GM19025 (cell line): ENCODE measurements around the gene CES5A.
"Not testable (repeated sequence)": the region's sequence is repeated elsewhere in the genome, so short reads cannot be mapped to it uniquely, and the experiment has no call there.

Experiments
- ATAC-seq: cut with Tn5 transposase; IDR thresholded peaks from one replicate; pipeline ENCODE4 v1.9.1; 2021; ENCODE audit warnings: mild to moderate bottlenecking, low read depth, moderate library complexity; ENCODE audit not compliant: unreplicated experiment

The CES5A gene

DNA sequence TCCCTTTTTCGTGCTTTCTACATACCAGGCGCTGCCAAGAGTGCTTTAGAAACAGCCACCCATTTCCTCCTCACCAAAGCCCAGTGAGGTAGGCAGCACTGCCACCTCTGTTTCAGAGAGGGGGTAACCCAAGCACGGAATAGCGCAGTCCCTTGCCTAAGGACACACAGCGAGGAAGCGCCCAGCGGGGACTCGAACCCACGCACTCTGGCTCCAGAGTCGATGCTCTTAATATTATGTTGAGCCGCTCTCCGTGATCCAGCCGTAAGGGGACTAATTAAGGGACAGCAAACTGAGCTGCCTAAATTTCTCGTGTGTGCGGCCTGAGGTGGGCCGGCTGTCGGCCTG lies 42.8 kb downstream of the CES5A start:
- ATAC-seq: no peak

DNA sequence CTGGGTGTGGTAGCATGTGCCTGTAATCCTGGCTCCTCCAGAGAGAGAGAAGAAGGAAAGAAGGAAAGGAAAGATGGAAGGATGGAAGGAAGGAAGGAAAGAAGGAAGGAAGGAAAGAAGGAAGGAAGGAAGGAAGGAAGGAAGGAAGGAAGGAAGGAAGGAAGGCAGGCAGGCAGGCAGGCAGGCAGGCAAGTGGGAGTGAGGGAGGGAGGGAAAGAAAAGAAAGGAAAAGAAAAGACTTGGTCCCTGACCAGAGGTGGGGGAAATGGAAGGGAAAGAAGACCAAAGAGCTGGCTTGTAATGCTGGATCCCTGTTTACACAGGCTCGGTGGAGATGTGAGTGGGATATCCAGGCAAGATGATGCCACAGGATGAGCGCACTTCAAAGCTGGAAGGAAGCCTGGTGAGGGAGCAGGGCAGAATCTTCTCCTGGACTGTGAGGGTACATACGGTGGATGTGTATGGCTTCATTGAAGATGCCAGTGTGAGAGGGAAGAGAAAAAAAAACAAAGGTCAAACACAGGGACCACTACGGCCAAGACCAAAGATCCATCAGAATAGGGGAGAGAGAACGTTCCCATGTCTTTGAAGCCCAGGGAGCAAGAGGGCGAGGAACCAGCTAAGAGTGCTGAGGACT lies 44.4 kb downstream of the CES5A start:
- ATAC-seq: no peak

DNA sequence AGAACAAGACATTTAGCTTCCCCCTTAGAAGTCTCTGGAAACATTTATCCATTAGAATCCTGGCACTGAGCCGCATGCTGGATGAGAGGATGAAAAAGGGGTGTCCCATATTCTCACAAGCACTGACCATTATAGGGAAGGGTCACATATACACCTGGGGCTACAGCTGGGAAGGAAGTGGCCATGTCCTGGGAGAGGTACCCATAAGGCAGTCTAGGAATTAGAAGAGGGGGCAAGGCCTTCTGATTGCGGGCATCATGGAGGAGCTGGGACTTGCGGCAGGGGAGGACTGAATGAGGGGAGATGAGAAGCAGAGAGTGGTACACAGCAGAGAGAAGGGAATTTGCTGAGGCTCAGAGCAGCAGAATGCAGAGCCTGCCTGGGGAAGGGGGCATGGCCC lies 45.9 kb downstream of the CES5A start:
- not testable (repeated sequence) for ATAC-seq

DNA sequence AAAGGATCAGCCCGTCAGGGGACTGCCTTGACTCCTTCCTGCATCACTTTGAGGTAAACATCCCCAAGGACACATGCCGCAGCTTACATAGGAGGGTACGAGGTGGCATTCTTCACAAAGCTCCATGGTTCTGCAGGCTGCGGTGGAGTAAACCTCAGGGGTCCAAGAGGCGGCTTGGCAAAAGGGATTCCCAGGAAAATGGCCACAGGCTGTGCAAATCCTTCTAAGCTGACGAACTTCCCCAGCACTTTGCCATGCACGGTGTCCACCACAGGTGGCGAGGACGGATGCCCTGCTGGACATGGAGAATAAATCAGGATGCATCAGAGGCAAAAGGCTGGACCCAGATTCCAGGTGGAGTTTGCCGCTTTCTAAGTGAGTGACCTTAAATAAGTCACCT lies 46.5 kb downstream of the CES5A start:
- ATAC-seq: no peak

DNA sequence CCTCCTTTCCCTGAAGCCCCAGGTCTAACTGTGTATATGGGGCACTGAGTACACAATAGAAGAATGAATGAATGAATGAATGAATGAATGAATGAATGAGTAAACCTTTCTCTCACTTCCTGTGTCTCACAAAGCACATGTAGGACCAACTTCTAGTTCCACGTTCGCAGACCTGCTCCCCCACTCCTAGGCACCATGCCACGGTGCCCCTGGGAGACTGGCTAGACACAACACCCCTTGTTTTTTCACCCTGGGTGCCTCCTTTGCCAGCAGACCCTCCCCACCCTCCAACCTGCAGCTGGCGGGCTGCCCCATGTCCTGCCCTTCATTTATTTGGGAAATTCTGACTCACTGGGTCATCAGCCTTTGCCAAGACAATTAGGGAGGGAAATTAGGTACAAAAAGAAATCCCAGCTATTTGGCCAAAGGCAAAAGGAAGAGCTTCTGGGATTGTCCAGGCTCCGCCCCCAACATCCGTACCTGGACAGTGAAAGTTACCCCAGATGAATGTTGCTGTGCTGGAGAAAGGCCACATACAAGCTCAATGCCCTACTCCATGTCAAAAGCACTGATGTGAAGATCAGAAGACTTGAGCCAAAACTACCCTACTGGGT lies 50.0 kb downstream of the CES5A start:
- no peak for ATAC-seq

DNA sequence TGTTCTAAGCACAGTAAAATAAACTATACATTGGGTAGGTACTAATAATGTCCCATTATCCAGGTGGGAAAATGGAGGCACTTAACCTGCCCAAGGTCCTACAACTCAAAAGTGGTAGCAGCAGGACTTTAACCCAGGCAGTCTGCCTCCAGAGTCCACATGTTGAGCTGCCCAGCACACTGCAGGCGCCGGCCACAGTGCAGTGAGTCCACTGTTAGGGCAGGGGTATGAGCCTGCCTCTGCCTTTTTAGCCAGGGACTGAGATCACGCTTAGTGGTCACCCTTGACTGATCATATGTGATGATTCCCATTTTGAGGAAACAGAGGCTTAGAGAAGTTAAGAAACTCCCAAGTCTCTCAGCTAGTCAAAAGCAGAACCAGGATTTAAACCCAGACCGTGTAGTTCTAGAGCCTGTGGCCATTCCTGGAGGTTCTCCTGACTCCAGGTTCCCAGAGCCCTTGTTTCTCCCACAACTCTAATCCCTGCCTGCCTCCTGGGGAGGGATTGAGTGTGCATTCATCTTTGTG lies 50.6 kb downstream of the CES5A start:
- ATAC-seq: no peak

DNA sequence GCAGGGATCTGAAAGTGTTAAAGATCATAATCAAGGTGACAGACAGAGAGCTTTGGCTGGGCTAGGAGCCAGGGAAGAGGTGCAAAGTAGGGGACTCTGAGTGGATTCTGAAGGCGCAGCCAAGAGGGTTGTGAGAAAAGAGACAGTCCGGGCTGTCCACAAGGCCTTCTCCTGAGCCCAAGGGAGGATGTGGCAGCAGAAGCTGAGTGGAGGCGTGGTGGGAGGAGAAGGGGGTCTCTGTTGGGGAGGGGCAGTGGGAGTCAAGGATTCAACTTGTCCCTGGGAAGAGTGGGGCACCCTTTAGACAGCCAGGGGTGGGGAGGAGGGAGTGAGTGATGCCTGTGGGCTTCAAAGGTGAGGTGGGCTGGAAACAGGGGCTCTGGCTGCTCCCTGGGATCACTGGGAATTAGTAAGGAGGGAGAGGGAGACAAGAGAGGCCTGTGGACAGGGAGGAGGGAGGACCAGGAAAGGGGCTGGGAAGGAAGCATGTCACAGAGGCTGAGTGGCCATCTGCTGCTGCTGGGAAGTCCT lies 52.8 kb downstream of the CES5A start:
- no peak for ATAC-seq

DNA sequence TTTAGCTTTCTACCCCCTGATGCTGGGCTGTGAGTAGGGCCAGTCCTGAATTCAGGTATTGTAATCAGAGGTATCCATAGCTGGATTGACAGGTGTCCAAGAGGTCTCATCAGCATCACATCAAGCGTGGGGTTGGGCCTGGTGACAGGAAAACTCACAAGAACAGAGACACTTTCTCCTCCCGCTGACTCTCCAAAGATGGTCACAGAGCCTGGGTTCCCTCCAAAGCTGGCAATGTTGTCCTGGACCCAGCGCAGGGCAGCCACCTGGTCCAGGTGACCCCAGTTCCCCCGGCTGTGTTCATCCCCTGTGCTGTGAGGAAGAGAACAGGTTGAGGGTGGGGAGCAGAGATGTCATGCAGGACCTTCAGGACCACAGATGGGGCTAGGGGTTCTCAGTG lies 54.0 kb downstream of the CES5A start:
- ATAC-seq: no peak

DNA sequence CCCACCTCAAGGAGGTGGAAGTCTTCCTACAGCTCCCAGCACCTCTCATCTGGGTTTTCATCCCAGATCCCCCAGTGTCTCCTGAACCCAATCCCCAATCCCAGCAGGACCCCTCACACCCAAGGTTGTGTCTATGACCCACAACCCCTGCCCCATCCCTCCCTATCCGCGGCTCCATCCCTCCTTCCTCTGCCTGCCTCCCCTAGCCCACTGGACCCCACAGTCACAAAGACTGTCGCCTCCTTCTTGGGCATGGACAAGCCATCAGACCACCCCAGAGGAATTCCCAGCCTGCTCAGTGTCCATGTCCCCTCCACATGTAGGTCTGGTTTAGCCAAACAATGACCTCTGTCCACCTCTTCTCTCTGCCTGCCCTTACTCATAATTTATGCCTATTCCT lies 54.6 kb downstream of the CES5A start:
- ATAC-seq: no peak

DNA sequence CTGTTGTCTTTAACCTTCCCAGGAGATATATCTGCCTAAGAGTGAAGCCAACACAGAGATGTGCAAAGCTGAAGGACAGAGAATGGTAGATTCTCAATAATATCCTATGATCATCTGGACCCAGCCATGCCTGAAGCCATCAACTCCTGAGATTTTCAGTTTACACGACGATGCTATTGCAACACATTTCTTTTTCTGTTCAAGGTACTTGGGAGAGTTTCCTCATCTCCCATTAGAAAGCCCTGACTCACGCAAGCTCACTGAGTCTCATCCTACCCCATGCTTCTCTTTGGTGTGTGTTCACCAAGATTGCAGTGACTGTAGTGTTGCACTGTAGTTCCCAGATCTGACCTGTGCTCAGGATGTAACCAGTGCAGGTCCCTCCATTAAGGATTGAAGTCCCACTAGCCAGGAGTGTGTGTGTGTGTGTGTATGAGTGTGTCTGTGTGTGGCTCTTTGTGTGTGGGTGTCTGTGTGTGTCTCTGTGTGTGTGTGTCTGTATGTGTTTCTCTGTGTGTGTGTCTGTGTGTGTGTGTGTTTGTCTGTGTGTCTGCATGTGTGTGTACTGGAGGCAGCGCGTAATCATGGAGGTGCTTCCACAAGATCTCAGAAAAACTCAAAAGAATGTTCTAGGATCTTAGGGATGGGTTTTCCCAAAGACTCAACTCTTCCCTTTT lies 57.8 kb downstream of the CES5A start:
- ATAC-seq: no peak

DNA sequence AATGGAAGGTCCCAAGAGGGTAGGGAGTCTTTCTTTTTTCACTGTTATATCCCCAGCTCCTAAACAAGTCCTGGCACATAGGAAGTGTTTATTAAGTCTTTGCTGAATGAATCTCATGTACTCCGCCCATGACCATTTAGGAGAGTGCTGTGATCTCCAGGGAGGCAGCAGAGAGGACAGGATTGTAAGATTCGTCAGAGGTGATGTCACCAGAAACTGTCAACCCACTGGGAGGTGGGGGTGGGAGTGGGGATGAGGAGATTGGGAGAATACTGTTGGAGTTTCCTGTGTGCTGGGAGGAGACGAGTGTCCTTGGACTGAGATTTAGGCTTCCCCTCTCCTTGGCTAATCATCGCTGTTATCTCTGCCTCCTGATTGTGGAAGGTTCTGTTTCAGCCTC lies 59.0 kb downstream of the CES5A start:
- not testable (repeated sequence) for ATAC-seq

DNA sequence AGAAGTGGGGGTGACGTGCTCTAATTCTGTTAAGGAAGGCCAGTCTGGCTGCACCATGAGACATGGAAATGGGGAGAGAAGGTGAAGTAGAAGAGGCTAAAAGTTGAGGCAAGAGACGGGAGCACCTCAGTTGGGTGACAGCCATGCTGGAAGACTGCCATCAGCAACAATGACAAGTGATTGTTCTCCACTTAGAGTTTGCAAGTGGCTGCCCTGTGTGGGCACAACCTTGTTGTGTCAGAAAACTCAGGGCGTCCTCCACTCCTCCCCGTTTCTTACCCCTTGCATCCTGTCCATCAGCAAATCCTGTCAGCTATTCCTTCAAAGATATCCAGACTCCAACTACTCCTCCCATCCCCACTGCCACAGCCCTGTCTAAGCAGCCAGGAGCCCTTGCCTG lies 59.9 kb downstream of the CES5A start:
- no peak for ATAC-seq

DNA sequence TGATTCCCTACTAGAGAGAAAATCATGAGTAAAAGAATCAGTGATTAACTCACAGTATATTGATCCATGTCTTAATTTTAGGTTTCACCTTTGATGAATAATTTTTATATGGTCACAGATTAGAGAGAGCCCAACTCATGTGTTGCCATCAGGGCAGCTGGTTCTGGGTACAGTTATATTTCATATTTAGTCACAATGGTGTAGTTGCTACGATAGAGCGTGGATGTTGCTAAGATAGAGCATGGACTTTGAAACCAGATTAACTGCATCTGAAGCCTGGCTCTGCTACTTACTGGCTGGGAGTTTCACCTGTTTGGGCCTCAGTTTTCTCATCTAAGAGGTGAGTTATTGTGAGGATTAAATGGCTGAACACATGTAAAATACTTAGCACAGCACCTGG lies 61.0 kb downstream of the CES5A start:
- not testable (repeated sequence) for ATAC-seq

DNA sequence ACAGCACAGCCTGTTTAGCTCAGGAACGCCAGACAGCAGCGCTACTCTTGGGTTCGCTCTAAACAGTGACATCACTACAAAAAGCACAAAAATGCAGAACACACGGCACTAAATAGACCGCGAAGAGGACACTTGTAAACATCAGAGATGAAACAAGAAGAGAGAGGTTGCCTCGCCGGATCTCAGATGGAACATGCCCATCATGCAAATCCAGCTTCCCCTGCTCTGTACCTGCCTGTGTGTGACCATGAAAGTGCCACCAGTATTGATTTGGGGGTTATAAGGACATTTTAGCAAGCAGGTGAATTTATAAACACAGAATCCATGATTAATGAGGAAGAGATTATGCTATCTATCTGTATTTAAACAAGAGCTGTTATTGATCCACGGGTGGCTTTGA lies 61.4 kb downstream of the CES5A start:
- ATAC-seq: not testable (repeated sequence)

DNA sequence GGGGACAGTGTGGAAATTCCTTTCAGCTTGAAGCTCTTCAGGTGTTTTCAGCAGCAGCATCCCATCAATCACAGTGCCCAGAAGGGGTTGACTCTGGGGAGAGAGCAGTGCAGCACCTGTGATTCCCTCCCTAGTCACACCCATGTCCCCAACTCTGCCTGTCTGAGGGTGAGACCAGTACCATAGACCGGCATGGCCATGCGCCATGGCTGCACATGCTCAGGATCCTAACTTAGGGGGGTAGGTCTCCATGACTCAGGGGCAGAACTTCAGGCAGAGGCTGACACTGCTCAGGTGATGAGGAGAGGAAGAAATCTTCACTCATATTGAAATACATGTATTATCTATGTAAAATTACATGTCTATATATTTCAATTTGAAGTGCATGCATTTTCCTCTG lies 62.2 kb downstream of the CES5A start:
- no peak for ATAC-seq

DNA sequence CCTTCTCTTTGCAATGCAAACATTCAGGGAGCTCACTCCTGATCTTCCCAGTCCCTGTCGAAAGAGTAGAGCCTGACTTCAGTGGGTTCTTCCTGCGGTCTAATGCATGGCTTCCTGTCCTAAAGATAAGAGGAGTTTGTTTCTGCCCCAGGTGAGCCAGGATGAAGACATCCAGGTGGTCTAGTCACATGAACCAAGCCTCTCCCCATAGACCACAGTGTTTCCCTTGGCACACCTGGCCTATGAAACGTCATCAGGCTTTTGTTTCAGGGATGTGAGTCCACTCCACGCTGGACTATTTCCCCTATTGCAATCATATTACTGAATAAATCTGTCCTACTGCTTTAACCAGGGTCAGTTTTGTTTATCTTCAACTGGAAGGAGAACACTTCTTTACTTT lies 63.4 kb downstream of the CES5A start:
- ATAC-seq: no peak

DNA sequence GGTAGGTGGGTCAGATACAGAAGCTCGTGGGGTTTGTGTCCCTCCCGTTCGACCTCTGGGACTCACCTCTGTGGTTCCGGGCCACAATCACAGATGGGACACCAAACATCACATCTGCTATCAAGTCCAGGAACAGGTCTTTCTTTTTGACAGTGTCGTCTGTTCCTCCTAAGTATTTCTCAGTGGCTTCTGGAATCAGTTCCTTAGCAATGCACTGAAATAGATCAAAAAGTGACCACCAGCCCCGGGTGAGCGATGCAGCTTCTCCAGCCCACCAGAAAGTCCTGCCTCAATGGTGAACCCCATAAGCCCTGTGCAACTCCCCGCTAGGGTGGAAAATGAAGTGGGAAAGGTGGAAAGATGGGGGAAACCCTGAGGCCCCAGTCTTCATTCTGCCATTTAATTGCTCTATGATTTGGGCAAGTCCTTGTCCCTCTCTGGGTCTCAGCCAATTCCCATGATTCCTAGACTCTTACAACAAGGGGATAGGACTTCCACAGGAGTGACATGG lies 64.7 kb downstream of the CES5A start:
- ATAC-seq: no peak

DNA sequence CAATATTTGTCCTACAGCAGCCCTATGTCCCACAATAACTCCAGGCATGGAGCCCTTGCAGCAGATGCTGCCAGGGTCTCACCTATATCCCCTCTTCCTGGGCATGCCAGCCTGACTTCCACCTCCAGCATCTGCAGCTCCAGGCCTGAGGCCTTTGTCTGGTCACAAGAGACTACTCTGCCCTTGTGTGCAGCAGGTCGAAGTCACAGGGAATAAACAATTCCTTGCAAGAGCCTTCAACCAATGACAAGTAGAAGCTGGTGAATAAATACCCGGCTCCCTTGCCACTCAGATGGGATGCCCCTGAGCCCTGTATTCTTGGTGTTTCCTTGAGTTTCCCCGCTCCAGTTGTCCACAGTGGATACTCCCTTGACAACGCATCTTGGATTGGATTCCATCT lies 65.3 kb downstream of the CES5A start:
- no peak for ATAC-seq

DNA sequence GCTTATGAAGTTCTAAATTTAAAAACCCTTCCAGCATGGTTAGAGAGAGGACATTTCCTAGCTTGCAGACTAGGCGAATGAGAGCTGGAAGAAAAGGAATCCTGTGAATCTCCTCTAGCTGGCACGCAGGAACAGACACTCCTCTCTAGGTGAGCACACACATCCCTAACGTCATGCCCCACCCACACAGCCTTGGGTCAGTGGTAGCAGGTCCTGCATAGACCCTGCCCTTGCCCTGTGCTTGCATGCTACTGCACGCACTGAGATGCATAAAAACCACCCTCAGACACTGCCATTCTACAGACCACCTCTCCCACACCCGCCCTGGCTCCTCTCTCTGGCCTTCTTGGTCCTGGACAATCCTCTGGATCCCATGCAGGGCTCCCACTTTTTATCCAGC lies 65.8 kb downstream of the CES5A start:
- ATAC-seq: no peak

DNA sequence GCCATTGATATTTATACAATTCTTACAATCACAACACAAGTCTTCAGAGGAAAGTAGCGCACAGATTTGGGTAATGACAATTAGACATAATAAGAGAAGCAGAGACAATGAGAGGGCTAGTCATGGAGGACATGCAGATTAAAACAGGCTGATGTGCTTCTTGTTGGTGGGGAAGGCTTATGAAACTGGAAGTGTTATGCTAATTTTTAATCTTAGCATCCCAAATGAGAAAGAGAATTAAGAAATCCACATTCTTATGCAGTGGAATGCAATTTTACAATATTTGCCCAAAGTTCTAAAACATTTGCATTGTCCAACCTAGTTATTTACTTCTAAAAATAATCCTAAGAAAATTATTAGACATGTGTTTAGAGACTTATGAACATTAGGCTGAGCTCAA lies 66.9 kb downstream of the CES5A start:
- not testable (repeated sequence) for ATAC-seq

DNA sequence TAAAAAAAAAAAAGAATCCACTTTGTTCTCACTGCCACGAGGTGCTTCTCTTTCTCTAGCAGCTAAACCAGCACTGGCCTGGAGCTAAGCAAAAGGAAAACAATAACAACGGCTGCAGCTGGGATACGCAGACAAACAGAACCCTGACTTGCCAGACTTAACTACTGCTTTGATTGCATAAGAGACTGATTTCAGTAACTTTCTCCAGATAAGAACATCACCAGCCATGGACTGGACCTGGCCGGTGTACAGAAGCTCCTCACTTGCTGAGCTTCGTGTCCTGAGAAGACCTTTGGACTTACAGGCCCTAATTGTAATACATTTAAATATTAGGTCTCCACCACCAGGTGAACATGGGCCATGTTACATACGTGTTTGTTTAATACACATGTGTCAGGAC lies 70.1 kb downstream of the CES5A start:
- ATAC-seq: not testable (repeated sequence)
